ENCODE results near the gene IBA57. TPM values are rescaled to one million over a fixed set of nuclear protein-coding genes. Genes with fewer than 3 reads are reported as not detected.

Gene IBA57
- total and polyA plus RNA-seq, 2 of the 8 experiments (the other 6 are each of a cell fraction or from before 2014, with no cell fraction given), result 2.6 to 5.9 TPM

- H4K8ac ChIP-seq (ENCODE audit: extremely low read depth, insufficient read depth, low read length), result no peak overlapping the region
- H3K4me3 ChIP-seq (ENCODE audit: extremely low read depth in 1 of 4, insufficient read depth in 2 of 4, low read depth in 3 of 4, low read length in 4 of 4), result no peak overlapping the region
- ChIA-PET POLR2A (ENCODE audit: partially characterized antibody) (no interaction called here), CTCF (ENCODE audit: partially characterized antibody) (interaction anchor here (0.9 to 2.9 kb wide), 6 partner anchors 12 to 210 kb away, joined by 3 to 10 read pairs (median 4); no protein-coding TSS in a partner anchor)
- H3K36me3 ChIP-seq (ENCODE audit: control insufficient read depth in 2 of 4, insufficient read depth in 4 of 4, low read length in 3 of 4), result no peaks in the 10 kb centered on the region
- no peaks in the 10 kb centered on the region for H3K9me3 ChIP-seq (ENCODE audit: insufficient read depth in 2 of 2, low read depth in 1 of 2, low read length in 1 of 2)
- no peak overlapping the region for H2BK5ac ChIP-seq (ENCODE audit: low read depth, low read length)
- H2BK12ac ChIP-seq (ENCODE audit: low read depth, low read length), result no peak overlapping the region
- H3K27ac ChIP-seq (ENCODE audit: low read depth, low read length), result no peak overlapping the region
- H3K56ac ChIP-seq (replicated peaks; ENCODE audit: insufficient read length, low read depth, low read length), result no peak overlapping the region
- no peak overlapping the region for H3K4me2 ChIP-seq (ENCODE audit: insufficient read depth in 1 of 2, low read depth in 2 of 2, low read length in 2 of 2)
- H2AK5ac ChIP-seq (ENCODE audit: low read depth, low read length), result no peak overlapping the region
- no peak overlapping the region for H4K5ac ChIP-seq (ENCODE audit: insufficient read length, low read depth, low read length)
- H3K14ac ChIP-seq (ENCODE audit: insufficient read length), result no peak overlapping the region
- DNase-seq (ENCODE audit: low read depth in 1 of 2, low spot score in 2 of 2) (no peak), FAIRE-seq (no peak)
- H2BK20ac ChIP-seq (ENCODE audit: low read length), result no peak overlapping the region
- H3K23ac ChIP-seq (ENCODE audit: insufficient read length), result no peak overlapping the region
- H2BK15ac ChIP-seq (ENCODE audit: low read length), result no peak overlapping the region
- H3K18ac ChIP-seq (ENCODE audit: extremely low read depth, low read length), result no peak overlapping the region
- WGBS, 2 experiments (ENCODE audit: extremely low coverage in 1 of 2, insufficient coverage in 1 of 2, insufficient read length in 1 of 2, insufficient replicate concordance in 2 of 2, low coverage in 1 of 2, low lambda C conversion rate in 2 of 2, missing lambda C conversion rate in 1 of 2), result 62% methylated on average over 3 of the region's 3 CpGs; no CpG with 5 or more reads in 1 of the 2 experiments
- no peak overlapping the region for H3K9ac ChIP-seq (replicated peaks in 1 of 4; ENCODE audit: extremely low read depth in 1 of 4, low read depth in 3 of 4, low read length in 3 of 4)
- no peak overlapping the region for H3K4ac ChIP-seq (replicated peaks; ENCODE audit: insufficient read length, low read depth, low read length)
- peaks cover 0 to 7% (median 4%) of the 10 kb centered on the region in 4 experiments; a peak in 5 of 7 replicates for H3K4me1 ChIP-seq (replicated peaks in 1 of 4; ENCODE audit: control insufficient read depth in 3 of 4, insufficient read depth in 4 of 4, low read length in 3 of 4)
- H2AFZ ChIP-seq (ENCODE audit: low read length), result no peak overlapping the region
- H3K79me2 ChIP-seq (ENCODE audit: control insufficient read depth in 1 of 2, insufficient read depth in 2 of 2, low read length in 2 of 2), result no peaks in the 10 kb centered on the region
- peaks cover 15% of the 10 kb centered on the region for H3K23me2 ChIP-seq (ENCODE audit: low read depth, low read length)
- H4K91ac ChIP-seq (replicated peaks; ENCODE audit: insufficient read length, low read length), result no peak overlapping the region
- peaks cover 2 to 29% (median 16%) of the 10 kb centered on the region in 4 experiments; a peak in 6 of 7 replicates for H3K27me3 ChIP-seq (replicated peaks in 1 of 4; ENCODE audit: control insufficient read depth in 3 of 4, extremely low read depth in 1 of 4, insufficient read depth in 3 of 4, low read length in 3 of 4)
- H4K20me1 ChIP-seq (replicated peaks in 1 of 2; ENCODE audit: control insufficient read depth in 1 of 2, insufficient read depth in 2 of 2, low read length in 2 of 2), result peaks cover 2 to 6% of the 10 kb centered on the region in 2 experiments
- H3K79me1 ChIP-seq (ENCODE audit: low read depth, low read length), result no peaks in the 10 kb centered on the region
- H2BK120ac ChIP-seq (replicated peaks; ENCODE audit: low read depth, low read length), result no peak overlapping the region
- no peak for TF ChIP-seq KDM4A (IDR thresholded peaks at IDR 0.05; ENCODE audit: low read depth, low read length, severe bottlenecking)
- no peak for TF ChIP-seq JUN (IDR thresholded peaks at IDR 0.05; ENCODE audit: low read depth, low read length)
- no peak for TF ChIP-seq CTCF (IDR thresholded peaks at IDR 0.05; ENCODE audit: control extremely low read depth in 1 of 3, insufficient read depth in 1 of 3, low read depth in 1 of 3, low read length in 3 of 3)
- TF ChIP-seq SIN3A (conservative IDR thresholded peaks at IDR 0.05 in 1 of 2, IDR thresholded peaks at IDR 0.05 in 1 of 2; ENCODE audit: low read depth in 1 of 2, low read length in 2 of 2), result no peak
- TF ChIP-seq JUND (IDR thresholded peaks at IDR 0.05; ENCODE audit: low read length), result no peak
- no peak for TF ChIP-seq RXRA (IDR thresholded peaks at IDR 0.05; ENCODE audit: insufficient read depth, low read depth, low read length)
- no peak for TF ChIP-seq CHD1 (IDR thresholded peaks at IDR 0.05; ENCODE audit: low read depth, low read length)
- TF ChIP-seq SIX5 (IDR thresholded peaks at IDR 0.05; ENCODE audit: low read depth, low read length), result no peak
- TF ChIP-seq E2F6 (IDR thresholded peaks at IDR 0.05), result no peak
- TF ChIP-seq HDAC2 (IDR thresholded peaks at IDR 0.05; ENCODE audit: borderline replicate concordance in 1 of 2, low read depth in 2 of 2, low read length in 2 of 2), result no peak
Observed at GRCh38 chr1:228209657-228210056, 44.1 kb downstream of the IBA57 start.
